ENCODE measurements around the gene IL1RAP.

- no peak for TF ChIP-seq FOXM1 (IDR thresholded peaks at IDR 0.05; ENCODE audit: borderline replicate concordance, low read depth)
- TF ChIP-seq TAF1 (IDR thresholded peaks at IDR 0.05; ENCODE audit: low read depth), result no peak
Observed at GRCh38 chr3:190591080-190591479, 77.2 kb downstream of the IL1RAP start.

Data from Ishikawa (cell line).